Activated naive CD8-positive, alpha-beta T cell treated with anti-CD3 and anti-CD28 coated beads, Interleukin-2, amount 50 U/mL, for 24 hours (primary cell): ENCODE data around the gene ZC3H10.
"Not testable (repeated sequence)": the region's sequence is repeated elsewhere in the genome, so short reads cannot be mapped to it uniquely, and the experiment has no call there.

ENCODE experiments used
- ATAC-seq: fragments of 150-1000 bp; cut with Tn5 transposase; one replicate; pipeline ENCODE4 v1.10.0; 2021
- DNase-seq: peaks from one replicate; pipeline ENCODE4 v3.0.0; 2021
- H3K27ac Mint-ChIP-seq: one replicate; pipeline ENCODE4 v1.8.0; 2021; ENCODE audit warnings: mild to moderate bottlenecking, mixed read lengths
- H3K27me3 Mint-ChIP-seq: one replicate; pipeline ENCODE4 v1.8.0; 2021; ENCODE audit warnings: mixed read lengths
- H3K36me3 Mint-ChIP-seq: one replicate; pipeline ENCODE4 v1.8.0; 2021; ENCODE audit warnings: low read depth, mixed read lengths
- H3K4me1 Mint-ChIP-seq: one replicate; pipeline ENCODE4 v1.8.0; 2021; ENCODE audit warnings: mixed read lengths
- H3K4me3 Mint-ChIP-seq: one replicate; pipeline ENCODE4 v1.8.0; 2021; ENCODE audit warnings: mild to moderate bottlenecking, moderate library complexity, mixed read lengths
- H3K9me3 Mint-ChIP-seq: one replicate; pipeline ENCODE4 v1.8.0; 2021; ENCODE audit warnings: mixed read lengths

The ZC3H10 gene

GRCh38 chr12:56114084-56114483, 4.0 kb upstream of the ZC3H10 start:
- Mint-ChIP-seq H3K4me3 (peak overlapping the region; percentile 12), H3K9me3 (no peaks in the 10 kb centered on the region), H3K27me3 (peaks cover 4% of the 10 kb centered on the region), H3K4me1 (peaks cover 35% of the 10 kb centered on the region), H3K36me3 (peaks cover 69% of the 10 kb centered on the region), H3K27ac (peak overlapping the region; percentile 29)
- no peak for ATAC-seq
- no peak for DNase-seq

- Mint-ChIP-seq H3K9me3 (no peaks in the 10 kb centered on the region), H3K36me3 (peaks cover 61% of the 10 kb centered on the region), H3K27me3 (peaks cover 4% of the 10 kb centered on the region), H3K27ac (peak overlapping the region; percentile 99), H3K4me1 (peaks cover 46% of the 10 kb centered on the region), H3K4me3 (peak overlapping the region; percentile 96)
- ATAC-seq (no peak), DNase-seq (no peak)
Measured at GRCh38 chr12:56115329-56115728, 2.7 kb upstream of the ZC3H10 start.

- peaks cover 4% of the 10 kb centered on the region for H3K27me3 Mint-ChIP-seq
- DNase-seq (peak; percentile 93), ATAC-seq (peak; percentile 21)
- peak within 1 kb of the TSS; percentile 96 for H3K4me3 Mint-ChIP-seq
- no peaks in the 10 kb centered on the region for H3K9me3 Mint-ChIP-seq
- H3K27ac Mint-ChIP-seq: peak within 1 kb of the TSS; percentile 99
- peaks cover 46% of the 10 kb centered on the region for H3K4me1 Mint-ChIP-seq
- peaks cover 56% of the 10 kb centered on the region for H3K36me3 Mint-ChIP-seq
Measured at GRCh38 chr12:56116267-56117081, 1.6 kb upstream of the ZC3H10 start, which contains the start of gene RPL41. TSS of gene RPL41 (plus strand) at chr12:56116633.

- Mint-ChIP-seq H3K4me1 (peaks cover 45% of the 10 kb centered on the region), H3K27ac (peak overlapping the region; percentile 99), H3K36me3 (peaks cover 50% of the 10 kb centered on the region), H3K4me3 (peak overlapping the region; percentile 96)
- not testable (repeated sequence) for H3K27me3 Mint-ChIP-seq, DNase-seq, H3K9me3 Mint-ChIP-seq, ATAC-seq
Measured at GRCh38 chr12:56117082-56117706, 872 bp upstream of the ZC3H10 start.

GRCh38 chr12:56118688-56119357, 757 bp downstream of the ZC3H10 start:
- Mint-ChIP-seq H3K36me3 (peaks cover 34% of the 10 kb centered on the region), H3K4me3 (peak overlapping the region; percentile 96), H3K4me1 (peaks cover 41% of the 10 kb centered on the region), H3K27ac (peak overlapping the region; percentile 99), H3K27me3 (peaks cover 4% of the 10 kb centered on the region), H3K9me3 (no peaks in the 10 kb centered on the region)
- ATAC-seq (no peak), DNase-seq (no peak)

- Mint-ChIP-seq H3K36me3 (peaks cover 31% of the 10 kb centered on the region), H3K27me3 (peaks cover 4% of the 10 kb centered on the region), H3K27ac (peak overlapping the region; percentile 99), H3K9me3 (no peaks in the 10 kb centered on the region), H3K4me3 (peak overlapping the region; percentile 96), H3K4me1 (peaks cover 45% of the 10 kb centered on the region)
- DNase-seq (peak; percentile 62), ATAC-seq (no peak)
Measured at GRCh38 chr12:56119361-56119796, 1.3 kb downstream of the ZC3H10 start.

- Mint-ChIP-seq H3K36me3 (peaks cover 31% of the 10 kb centered on the region), H3K4me3 (peak overlapping the region; percentile 96), H3K9me3 (no peaks in the 10 kb centered on the region), H3K4me1 (peaks cover 43% of the 10 kb centered on the region), H3K27ac (peak overlapping the region; percentile 99), H3K27me3 (peaks cover 4% of the 10 kb centered on the region)
- no peak for DNase-seq
- ATAC-seq: no peak
Measured at GRCh38 chr12:56120158-56120846, 2.2 kb downstream of the ZC3H10 start.

GRCh38 chr12:56121204-56121870, 3.3 kb downstream of the ZC3H10 start:
- Mint-ChIP-seq H3K27me3 (peaks cover 4% of the 10 kb centered on the region), H3K27ac (no peak overlapping the region), H3K4me3 (no peak overlapping the region), H3K9me3 (no peaks in the 10 kb centered on the region), H3K36me3 (peaks cover 32% of the 10 kb centered on the region), H3K4me1 (peaks cover 45% of the 10 kb centered on the region)
- ATAC-seq (no peak), DNase-seq (no peak)

GRCh38 chr12:56122637-56123036, 4.6 kb downstream of the ZC3H10 start:
- Mint-ChIP-seq H3K9me3 (no peaks in the 10 kb centered on the region), H3K27ac (no peak overlapping the region), H3K4me1 (peaks cover 53% of the 10 kb centered on the region), H3K36me3 (peaks cover 19% of the 10 kb centered on the region), H3K27me3 (peaks cover 4% of the 10 kb centered on the region), H3K4me3 (no peak overlapping the region)
- DNase-seq (no peak), ATAC-seq (no peak)

GRCh38 chr12:56124133-56124532, 6.1 kb downstream of the ZC3H10 start:
- H3K36me3 Mint-ChIP-seq: peaks cover 10% of the 10 kb centered on the region
- H3K4me3 Mint-ChIP-seq: no peak overlapping the region
- peak overlapping the region; percentile 57 for H3K27ac Mint-ChIP-seq
- ATAC-seq (no peak), DNase-seq (no peak)
- H3K27me3 Mint-ChIP-seq: no peaks in the 10 kb centered on the region
- H3K4me1 Mint-ChIP-seq: peaks cover 45% of the 10 kb centered on the region
- H3K9me3 Mint-ChIP-seq: no peaks in the 10 kb centered on the region

GRCh38 chr12:56126732-56127239, 8.7 kb downstream of the ZC3H10 start:
- Mint-ChIP-seq H3K36me3 (peaks cover 27% of the 10 kb centered on the region), H3K9me3 (no peaks in the 10 kb centered on the region), H3K27ac (peak overlapping the region; percentile 90), H3K4me1 (peaks cover 54% of the 10 kb centered on the region), H3K27me3 (no peaks in the 10 kb centered on the region), H3K4me3 (peak overlapping the region; percentile 93)
- ATAC-seq (no peak), DNase-seq (no peak)

GRCh38 chr12:56127485-56127887, 9.4 kb downstream of the ZC3H10 start:
- H3K36me3 Mint-ChIP-seq: peaks cover 34% of the 10 kb centered on the region
- H3K27ac Mint-ChIP-seq: peak overlapping the region; percentile 90
- peak overlapping the region; percentile 93 for H3K4me3 Mint-ChIP-seq
- no peak for ATAC-seq
- no peaks in the 10 kb centered on the region for H3K27me3 Mint-ChIP-seq
- H3K4me1 Mint-ChIP-seq: peaks cover 61% of the 10 kb centered on the region
- no peak for DNase-seq
- no peaks in the 10 kb centered on the region for H3K9me3 Mint-ChIP-seq

- H3K36me3 Mint-ChIP-seq: peaks cover 38% of the 10 kb centered on the region
- H3K27ac Mint-ChIP-seq: peak within 1 kb of the TSS; percentile 90
- peaks cover 62% of the 10 kb centered on the region for H3K4me1 Mint-ChIP-seq
- no peaks in the 10 kb centered on the region for H3K27me3 Mint-ChIP-seq
- peak; percentile 94 for ATAC-seq
- peak within 1 kb of the TSS; percentile 93 for H3K4me3 Mint-ChIP-seq
- peak; percentile 95 for DNase-seq
- H3K9me3 Mint-ChIP-seq: no peaks in the 10 kb centered on the region
Measured at GRCh38 chr12:56127888-56128669, 10.0 kb downstream of the ZC3H10 start, which contains the start of gene ESYT1. TSS of gene ESYT1 (plus strand) at chr12:56128267. CDS start at chr12:56128320, 53 bp downstream.
